Hepatocyte (in vitro differentiated cells): ENCODE results near the gene AGRN. TPM values are rescaled to one million over a fixed set of nuclear protein-coding genes. Genes with fewer than 3 reads are reported as not detected.

ENCODE experiments used
- DNase-seq: peaks from one replicate; pipeline ENCODE4 v3.0.0-alpha.2; 2016; ENCODE audit warnings: low spot score
- H2AFZ ChIP-seq: fragments of 200-600 bp; sonication (generic); 2 replicates; pipeline ENCODE4 v1.6.0; 2016; ENCODE audit warnings: antibody characterized with exemption, mild to moderate bottlenecking
- H3K27ac ChIP-seq: fragments of 200-600 bp; sonication (generic); 2 replicates; pipeline ENCODE4 v1.5.1; 2016; ENCODE audit warnings: mild to moderate bottlenecking
- H3K27me3 ChIP-seq: fragments of 200-600 bp; sonication (generic); 2 replicates; pipeline ENCODE4 v1.6.1; 2016
- H3K36me3 ChIP-seq: fragments of 200-600 bp; sonication (generic); replicated peaks from 2 replicates; pipeline ENCODE4 v1.5.1; 2016; ENCODE audit warnings: low read depth; ENCODE audit not compliant: insufficient read depth
- H3K4me1 ChIP-seq: fragments of 200-600 bp; sonication (generic); 2 replicates; pipeline ENCODE4 v1.5.1; 2016; ENCODE audit warnings: mild to moderate bottlenecking, moderate library complexity; ENCODE audit not compliant: insufficient read depth
- H3K4me2 ChIP-seq: fragments of 200-600 bp; sonication (generic); 2 replicates; pipeline ENCODE4 v1.6.0; 2016
- H3K4me3 ChIP-seq: fragments of 200-600 bp; sonication (generic); 2 replicates; pipeline ENCODE4 v1.5.1; 2016; ENCODE audit warnings: mild to moderate bottlenecking
- H3K79me2 ChIP-seq: fragments of 200-600 bp; sonication (generic); 2 replicates; pipeline ENCODE4 v1.6.0; 2017; ENCODE audit warnings: mild to moderate bottlenecking
- H3K9me2 ChIP-seq: fragments of 200-600 bp; sonication (generic); replicated peaks from 2 replicates; pipeline ENCODE4 v1.6.0; 2017; ENCODE audit warnings: mild to moderate bottlenecking; ENCODE audit not compliant: insufficient read depth
- H3K9me3 ChIP-seq: fragments of 200-600 bp; sonication (generic); 2 replicates; pipeline ENCODE4 v1.5.1; 2016; ENCODE audit warnings: low read depth, mild to moderate bottlenecking
- H4K20me1 ChIP-seq: fragments of 200-600 bp; sonication (generic); 2 replicates; pipeline ENCODE4 v1.6.0; 2016; ENCODE audit warnings: mild to moderate bottlenecking; ENCODE audit not compliant: insufficient read depth, poor library complexity, severe bottlenecking
- EZH2 ChIP-seq: fragments of 200-600 bp; sonication (generic); IDR thresholded peaks from 2 replicates; pipeline ENCODE4 v1.6.1; 2016; ENCODE audit warnings: antibody characterized with exemption, mild to moderate bottlenecking, borderline replicate concordance
- EZH2phosphoT487 ChIP-seq: fragments of 200-600 bp; sonication (generic); IDR thresholded peaks from one replicate; pipeline ENCODE4 v1.6.1; 2018; ENCODE audit warnings: antibody characterized with exemption, mild to moderate bottlenecking, low read depth, moderate library complexity; ENCODE audit not compliant: unreplicated experiment, severe bottlenecking
- WGBS: methylation state at CpG from one replicate; pipeline ENCODE4 v1.1.6; 2016; ENCODE audit warnings: low lambda C conversion rate; ENCODE audit errors: missing lambda C conversion rate; 5-methylcytosine and 5-hydroxymethylcytosine counted together
- polyA plus RNA-seq: library from polyadenylated mRNA; unstranded; fragments of >200 nt; fragmentation: Nextera tagmentation; extraction: Ambion mirVana; gene quantifications from 2 replicates; pipeline ENCODE4 v1.2.1, GENCODE V29; 2016
- total RNA-seq: library from RNA; depleted of rRNA; stranded (reverse); fragments of >200 nt; gene quantifications from 2 replicates; pipeline ENCODE4 v1.2.3, GENCODE V29; 2014
- TF ChIP-seq, protein P1 (sequence below): fragments of 200-600 bp; sonication (generic); IDR thresholded peaks from 2 replicates; pipeline ENCODE4 v1.5.1; 2016; ENCODE audit warnings: antibody characterized with exemption, mild to moderate bottlenecking; ENCODE audit not compliant: poor library complexity

AGRN gene
- total and polyA plus RNA-seq, 2 experiments from 2014 or later: 53.3 to 81.8 TPM

DNA sequence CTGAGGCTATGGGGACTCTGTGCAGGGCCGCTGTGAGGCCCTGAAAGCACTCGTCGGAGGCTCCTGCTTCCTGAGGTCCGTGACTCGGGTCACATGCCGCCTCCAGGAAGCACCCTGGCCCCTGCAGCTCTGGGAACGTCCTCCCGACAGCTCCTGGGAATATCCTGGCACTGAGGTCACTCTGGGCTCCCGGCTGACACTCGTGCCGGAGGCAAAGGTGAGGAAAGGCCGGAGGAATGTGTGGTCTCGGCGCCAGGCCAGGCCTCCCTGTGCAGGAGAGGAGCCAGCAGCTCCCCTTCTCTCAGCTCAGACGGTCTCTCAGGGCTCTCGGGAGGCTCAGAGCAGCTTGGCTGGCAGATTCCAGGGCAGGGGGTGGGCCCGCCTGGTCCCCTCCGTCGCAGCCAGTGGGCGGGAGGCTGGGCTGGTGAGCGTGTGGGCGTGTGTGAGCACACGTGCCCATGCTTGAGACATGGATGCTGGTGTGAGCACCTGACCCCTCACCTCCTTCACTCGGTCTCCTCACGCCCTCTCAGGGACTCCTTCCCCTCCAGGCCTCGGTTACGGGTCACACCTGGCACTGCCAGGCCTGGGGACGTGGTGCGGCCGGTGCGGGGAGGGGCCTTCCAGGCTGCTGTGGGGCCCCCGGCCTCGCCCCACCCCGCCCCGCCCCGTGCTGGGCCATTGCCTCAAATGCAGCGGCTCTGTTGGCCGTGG is 59.6 kb downstream of the AGRN start:
- peak overlapping the region; percentile 34 for H2AFZ ChIP-seq
- H3K27me3 ChIP-seq: no peaks in the 10 kb centered on the region
- peak overlapping the region; percentile 83 for H3K4me2 ChIP-seq
- no peak overlapping the region for H3K4me3 ChIP-seq
- H3K36me3 ChIP-seq: no peaks in the 10 kb centered on the region
- DNase-seq: peak; percentile 93
- H3K9me2 ChIP-seq: no peaks in the 10 kb centered on the region
- H3K27ac ChIP-seq: peak overlapping the region; percentile 80
- no peak for TF ChIP-seq EZH2
- TF ChIP-seq EZH2phosphoT487: no peak
- TF ChIP-seq, protein P1, sequence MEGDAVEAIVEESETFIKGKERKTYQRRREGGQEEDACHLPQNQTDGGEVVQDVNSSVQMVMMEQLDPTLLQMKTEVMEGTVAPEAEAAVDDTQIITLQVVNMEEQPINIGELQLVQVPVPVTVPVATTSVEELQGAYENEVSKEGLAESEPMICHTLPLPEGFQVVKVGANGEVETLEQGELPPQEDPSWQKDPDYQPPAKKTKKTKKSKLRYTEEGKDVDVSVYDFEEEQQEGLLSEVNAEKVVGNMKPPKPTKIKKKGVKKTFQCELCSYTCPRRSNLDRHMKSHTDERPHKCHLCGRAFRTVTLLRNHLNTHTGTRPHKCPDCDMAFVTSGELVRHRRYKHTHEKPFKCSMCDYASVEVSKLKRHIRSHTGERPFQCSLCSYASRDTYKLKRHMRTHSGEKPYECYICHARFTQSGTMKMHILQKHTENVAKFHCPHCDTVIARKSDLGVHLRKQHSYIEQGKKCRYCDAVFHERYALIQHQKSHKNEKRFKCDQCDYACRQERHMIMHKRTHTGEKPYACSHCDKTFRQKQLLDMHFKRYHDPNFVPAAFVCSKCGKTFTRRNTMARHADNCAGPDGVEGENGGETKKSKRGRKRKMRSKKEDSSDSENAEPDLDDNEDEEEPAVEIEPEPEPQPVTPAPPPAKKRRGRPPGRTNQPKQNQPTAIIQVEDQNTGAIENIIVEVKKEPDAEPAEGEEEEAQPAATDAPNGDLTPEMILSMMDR: no peak
- peaks cover 13% of the 10 kb centered on the region for H3K4me1 ChIP-seq
- H4K20me1 ChIP-seq: no peaks in the 10 kb centered on the region
- H3K9me3 ChIP-seq: no peaks in the 10 kb centered on the region
- 6% methylated on average over 33 of the region's 38 CpGs for WGBS
- H3K79me2 ChIP-seq: no peaks in the 10 kb centered on the region

DNA sequence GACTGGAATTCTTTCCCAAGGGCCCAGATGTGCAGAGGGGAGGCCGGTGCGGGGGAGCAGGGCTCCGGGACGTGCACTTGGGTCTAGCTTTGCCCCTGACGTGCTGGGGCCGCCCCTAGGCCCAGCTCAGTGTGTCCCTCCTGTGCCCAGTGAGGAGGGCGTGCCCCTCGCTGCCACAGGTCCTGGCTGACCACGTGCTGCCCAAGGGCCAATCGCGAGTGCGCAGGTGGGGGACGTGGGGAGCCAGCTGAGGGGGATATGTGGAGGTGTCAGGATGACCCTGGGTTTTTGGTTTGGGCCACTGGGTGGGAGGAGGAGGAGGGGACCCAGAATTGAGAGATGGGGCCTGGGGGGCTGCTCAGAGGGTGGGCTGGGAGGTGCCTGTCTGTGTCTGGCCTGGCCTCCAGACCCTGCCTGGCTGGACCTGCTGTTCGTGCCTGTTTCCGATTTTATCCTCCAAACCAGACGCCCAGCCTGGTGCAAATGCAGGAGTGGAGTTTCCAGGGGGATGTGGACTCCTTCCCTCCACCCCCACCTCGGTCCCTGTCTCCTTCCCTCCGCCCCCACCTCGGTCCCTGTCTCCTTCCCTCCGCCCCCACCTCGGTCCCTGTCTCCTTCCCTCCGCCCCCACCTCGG is 60.3 kb downstream of the AGRN start:
- no peaks in the 10 kb centered on the region for H3K9me2 ChIP-seq
- H2AFZ ChIP-seq: peak overlapping the region; percentile 34
- no peak overlapping the region for H3K4me3 ChIP-seq
- DNase-seq: peak; percentile 75
- WGBS: 4% methylated on average over 19 of the region's 23 CpGs
- no peaks in the 10 kb centered on the region for H3K27me3 ChIP-seq
- no peaks in the 10 kb centered on the region for H3K36me3 ChIP-seq
- H3K4me2 ChIP-seq: peak overlapping the region; percentile 83
- peak overlapping the region; percentile 80 for H3K27ac ChIP-seq
- no peaks in the 10 kb centered on the region for H3K79me2 ChIP-seq
- no peaks in the 10 kb centered on the region for H4K20me1 ChIP-seq
- H3K9me3 ChIP-seq: no peaks in the 10 kb centered on the region
- TF ChIP-seq EZH2phosphoT487 (no peak), EZH2 (no peak)
- TF ChIP-seq, protein P1: no peak
- peaks cover 13% of the 10 kb centered on the region for H3K4me1 ChIP-seq

DNA sequence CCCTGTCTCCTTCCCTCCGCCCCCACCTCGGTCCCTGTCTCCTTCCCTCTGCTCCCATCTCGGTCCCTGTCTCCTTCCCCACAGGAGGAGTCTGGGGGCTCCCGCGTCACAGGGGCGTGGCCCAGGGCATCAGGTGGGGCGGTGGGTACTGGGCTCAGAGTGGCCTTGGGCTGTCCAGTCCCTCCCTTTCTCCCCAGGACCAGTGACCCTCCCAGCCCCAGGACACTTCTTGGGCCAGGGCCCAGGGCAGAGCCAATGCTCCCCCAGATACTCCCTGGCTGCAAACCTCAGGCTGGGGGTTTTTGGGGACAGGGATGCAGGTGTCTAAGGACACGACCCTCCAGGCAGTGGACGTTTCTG is 61.0 kb downstream of the AGRN start:
- Histone ChIP-seq H3K4me3 (no peak overlapping the region), H4K20me1 (no peaks in the 10 kb centered on the region), H3K9me2 (no peaks in the 10 kb centered on the region), H3K4me2 (no peak overlapping the region), H3K79me2 (no peaks in the 10 kb centered on the region), H3K27me3 (no peaks in the 10 kb centered on the region), H2AFZ (no peak overlapping the region), H3K27ac (no peak overlapping the region), H3K4me1 (peaks cover 13% of the 10 kb centered on the region), H3K36me3 (no peaks in the 10 kb centered on the region), H3K9me3 (no peaks in the 10 kb centered on the region)
- no peak for DNase-seq
- 47% methylated on average over 7 of the region's 9 CpGs for WGBS
- TF ChIP-seq EZH2phosphoT487 (no peak), EZH2 (no peak)
- TF ChIP-seq, protein P1: no peak
